Measurements from ENCODE around the gene PLCH2. TPM values are rescaled to one million over a fixed set of nuclear protein-coding genes. Genes with fewer than 3 reads are reported as not detected.

The PLCH2 gene
- polyA plus RNA-seq, 1 of the 3 experiments (the other 2 are of a cell fraction), result 0.08 TPM

DNA sequence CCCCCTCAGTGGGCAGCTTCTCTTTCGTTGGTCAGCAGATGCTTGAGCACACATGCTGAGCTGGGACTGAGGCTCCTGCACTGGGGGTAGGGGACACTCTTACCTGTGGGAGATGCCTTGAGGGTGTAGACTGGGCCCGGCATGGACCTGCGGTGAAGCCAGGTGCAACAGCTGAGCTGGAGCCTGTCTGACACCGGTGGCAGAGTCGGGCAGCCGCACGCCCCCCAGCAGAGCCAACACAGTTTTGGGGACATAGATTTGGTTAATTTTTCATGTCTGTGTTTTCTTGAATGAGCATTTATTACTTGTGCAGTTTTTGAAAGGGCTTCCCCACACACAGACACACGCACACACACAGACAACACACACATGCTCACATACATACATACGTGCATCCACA lies 59.9 kb downstream of the PLCH2 start:
- H3K4me3 ChIP-seq (ENCODE audit: low read depth in 2 of 2, low read length in 1 of 2), result no peak overlapping the region
- H3K4me1 ChIP-seq (ENCODE audit: control insufficient read depth in 1 of 2, insufficient read depth in 2 of 2, low read depth in 1 of 2, low read length in 1 of 2), result peaks cover 0 to 4% of the 10 kb centered on the region in 2 experiments; a peak in 1 of 4 replicates
- ChIA-PET POLR2A (interaction anchor here (1.0 kb wide), 1 partner anchor 10 kb away, joined by 3 read pairs; the partner anchor contains the start of gene PANK4), CTCF (interaction anchor here (1.0 to 7.7 kb wide), 3 partner anchors 8 to 12 kb away, joined by 4 to 35 read pairs (median 21); no protein-coding TSS in a partner anchor)
- no peak for DNase-seq
- no peaks in the 10 kb centered on the region for H3K9me2 ChIP-seq
- no peak overlapping the region for H3K9ac ChIP-seq
- H3K27me3 ChIP-seq (ENCODE audit: insufficient read depth), result 0 out of 2 replicates have a peak, but pooled peaks cover 1% of the 10 kb centered on the region
- no peaks in the 10 kb centered on the region for H3K9me3 ChIP-seq
- no peak overlapping the region for H2AFZ ChIP-seq (ENCODE audit: low read depth)
- WGBS (ENCODE audit: low lambda C conversion rate), result 86% methylated on average over 3 of the region's 9 CpGs
- no peaks in the 10 kb centered on the region for H3K79me2 ChIP-seq (ENCODE audit: insufficient read depth)
- H3K36me3 ChIP-seq (replicated peaks in 1 of 2; ENCODE audit: control insufficient read depth in 1 of 2, insufficient read depth in 2 of 2, low read length in 1 of 2), result no peaks in the 10 kb centered on the region
- H4K20me1 ChIP-seq (ENCODE audit: insufficient read depth), result no peaks in the 10 kb centered on the region
- no peak overlapping the region for H3K4me2 ChIP-seq
- no peak for TF ChIP-seq TCF12 (IDR thresholded peaks at IDR 0.05)
- TF ChIP-seq CTCF (IDR thresholded peaks at IDR 0.05), result no peak
- no peak for TF ChIP-seq TAF1 (IDR thresholded peaks at IDR 0.05; ENCODE audit: borderline replicate concordance, low read depth, low read length)
- no peak for TF ChIP-seq IRF3 (IDR thresholded peaks at IDR 0.05; ENCODE audit: low read depth, low read length)
- TF ChIP-seq RXRA (IDR thresholded peaks at IDR 0.05; ENCODE audit: borderline replicate concordance, low read depth), result no peak
- TF ChIP-seq, protein P1, sequence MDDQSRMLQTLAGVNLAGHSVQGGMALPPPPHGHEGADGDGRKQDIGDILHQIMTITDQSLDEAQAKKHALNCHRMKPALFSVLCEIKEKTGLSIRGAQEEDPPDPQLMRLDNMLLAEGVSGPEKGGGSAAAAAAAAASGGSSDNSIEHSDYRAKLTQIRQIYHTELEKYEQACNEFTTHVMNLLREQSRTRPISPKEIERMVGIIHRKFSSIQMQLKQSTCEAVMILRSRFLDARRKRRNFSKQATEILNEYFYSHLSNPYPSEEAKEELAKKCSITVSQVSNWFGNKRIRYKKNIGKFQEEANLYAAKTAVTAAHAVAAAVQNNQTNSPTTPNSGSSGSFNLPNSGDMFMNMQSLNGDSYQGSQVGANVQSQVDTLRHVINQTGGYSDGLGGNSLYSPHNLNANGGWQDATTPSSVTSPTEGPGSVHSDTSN (IDR thresholded peaks at IDR 0.05), result no peak
- no peak for TF ChIP-seq TEAD4 (IDR thresholded peaks at IDR 0.05; ENCODE audit: borderline replicate concordance, insufficient read depth)
- TF ChIP-seq, protein P2, sequence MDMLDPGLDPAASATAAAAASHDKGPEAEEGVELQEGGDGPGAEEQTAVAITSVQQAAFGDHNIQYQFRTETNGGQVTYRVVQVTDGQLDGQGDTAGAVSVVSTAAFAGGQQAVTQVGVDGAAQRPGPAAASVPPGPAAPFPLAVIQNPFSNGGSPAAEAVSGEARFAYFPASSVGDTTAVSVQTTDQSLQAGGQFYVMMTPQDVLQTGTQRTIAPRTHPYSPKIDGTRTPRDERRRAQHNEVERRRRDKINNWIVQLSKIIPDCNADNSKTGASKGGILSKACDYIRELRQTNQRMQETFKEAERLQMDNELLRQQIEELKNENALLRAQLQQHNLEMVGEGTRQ (IDR thresholded peaks at IDR 0.05; ENCODE audit: borderline replicate concordance, low read depth, low read length), result no peak
- TF ChIP-seq POLR2AphosphoS5 (IDR thresholded peaks at IDR 0.05; ENCODE audit: low read depth, low read length), result no peak
- no peak for TF ChIP-seq FOXM1 (IDR thresholded peaks at IDR 0.05; ENCODE audit: low read depth)
- TF ChIP-seq RCOR1 (IDR thresholded peaks at IDR 0.05; ENCODE audit: low read length), result no peak
- TF ChIP-seq RFX5 (IDR thresholded peaks at IDR 0.05; ENCODE audit: low read length), result no peak
- TF ChIP-seq MXI1 (IDR thresholded peaks at IDR 0.05; ENCODE audit: low read depth, low read length), result no peak
- TF ChIP-seq, protein P3, sequence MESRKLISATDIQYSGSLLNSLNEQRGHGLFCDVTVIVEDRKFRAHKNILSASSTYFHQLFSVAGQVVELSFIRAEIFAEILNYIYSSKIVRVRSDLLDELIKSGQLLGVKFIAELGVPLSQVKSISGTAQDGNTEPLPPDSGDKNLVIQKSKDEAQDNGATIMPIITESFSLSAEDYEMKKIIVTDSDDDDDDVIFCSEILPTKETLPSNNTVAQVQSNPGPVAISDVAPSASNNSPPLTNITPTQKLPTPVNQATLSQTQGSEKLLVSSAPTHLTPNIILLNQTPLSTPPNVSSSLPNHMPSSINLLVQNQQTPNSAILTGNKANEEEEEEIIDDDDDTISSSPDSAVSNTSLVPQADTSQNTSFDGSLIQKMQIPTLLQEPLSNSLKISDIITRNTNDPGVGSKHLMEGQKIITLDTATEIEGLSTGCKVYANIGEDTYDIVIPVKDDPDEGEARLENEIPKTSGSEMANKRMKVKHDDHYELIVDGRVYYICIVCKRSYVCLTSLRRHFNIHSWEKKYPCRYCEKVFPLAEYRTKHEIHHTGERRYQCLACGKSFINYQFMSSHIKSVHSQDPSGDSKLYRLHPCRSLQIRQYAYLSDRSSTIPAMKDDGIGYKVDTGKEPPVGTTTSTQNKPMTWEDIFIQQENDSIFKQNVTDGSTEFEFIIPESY (IDR thresholded peaks at IDR 0.05; ENCODE audit: borderline replicate concordance, low read depth), result no peak
- no peak for TF ChIP-seq ELF1 (IDR thresholded peaks at IDR 0.05)
- TF ChIP-seq FOSL2 (IDR thresholded peaks at IDR 0.05; ENCODE audit: borderline replicate concordance, low read depth), result no peak
- TF ChIP-seq FOXJ3 (CRISPR knock-in tag; IDR thresholded peaks at IDR 0.05), result no peak
- TF ChIP-seq SIN3A (IDR thresholded peaks at IDR 0.05; ENCODE audit: borderline replicate concordance, low read depth, low read length), result no peak
- H3F3A ChIP-seq (replicated peaks; ENCODE audit: insufficient read depth), result no peaks in the 10 kb centered on the region
- no peak overlapping the region for H3K27ac ChIP-seq (ENCODE audit: low read depth in 2 of 2, low read length in 1 of 2)
